GM18505 (cell line): ENCODE data around the gene WDR82.
"Not testable (repeated sequence)": the region's sequence is repeated elsewhere in the genome, so short reads cannot be mapped to it uniquely, and the experiment has no call there.

Experiments
- ATAC-seq: cut with Tn5 transposase; IDR thresholded peaks from one replicate; pipeline ENCODE4 v1.9.1; 2021; ENCODE audit not compliant: unreplicated experiment
- POLR2A ChIP-seq: IDR thresholded peaks from 4 replicates; pipeline ENCODE4 v1.6.1; 2011; ENCODE audit warnings: borderline replicate concordance; ENCODE audit not compliant: insufficient read depth, insufficient read length; ENCODE audit errors: extremely low read depth

Gene WDR82

GRCh38 chr3:52289747-52290595, 11.5 kb upstream of the WDR82 start:
- no peak for TF ChIP-seq POLR2A
- ATAC-seq = no peak

- ATAC-seq = no peak
These were observed 10.9 kb upstream of the WDR82 start for GRCh38 chr3:52289338-52289746.

GRCh38 chr3:52288674-52289073, 10.2 kb upstream of the WDR82 start:
- TF ChIP-seq POLR2A = no peak

More at GRCh38 chr3:52289338-52289746, 10.9 kb upstream of the WDR82 start:
- peak; percentile 8 for TF ChIP-seq POLR2A

GRCh38 chr3:52286777-52287110, 8.3 kb upstream of the WDR82 start:
- ATAC-seq = no peak
- no peak for TF ChIP-seq POLR2A

More at GRCh38 chr3:52288674-52289073, 10.2 kb upstream of the WDR82 start:
- no peak for ATAC-seq

GRCh38 chr3:52284051-52284450, 5.6 kb upstream of the WDR82 start:
- ATAC-seq = not testable (repeated sequence)

GRCh38 chr3:52283306-52283705, 4.9 kb upstream of the WDR82 start:
- TF ChIP-seq POLR2A = no peak
- no peak for ATAC-seq

GRCh38 chr3:52281981-52282801, 3.7 kb upstream of the WDR82 start:
- no peak for TF ChIP-seq POLR2A
- ATAC-seq = no peak

GRCh38 chr3:52280050-52280461, 1.6 kb upstream of the WDR82 start:
- ATAC-seq = no peak
- no peak for TF ChIP-seq POLR2A

GRCh38 chr3:52279596-52279995, 1.1 kb upstream of the WDR82 start:
- no peak for ATAC-seq
- no peak for TF ChIP-seq POLR2A

- peak; percentile 58 for ATAC-seq
These were observed 408 bp downstream of the WDR82 start for GRCh38 chr3:52277972-52278509.

GRCh38 chr3:52277071-52277964, 1.1 kb downstream of the WDR82 start:
- ATAC-seq = no peak
- TF ChIP-seq POLR2A = peak; percentile 80

More at GRCh38 chr3:52277972-52278509, 408 bp downstream of the WDR82 start:
- peak; percentile 77 for TF ChIP-seq POLR2A

- not testable (repeated sequence) for ATAC-seq
These were observed 3.7 kb downstream of the WDR82 start for GRCh38 chr3:52274781-52275180.

- ATAC-seq = no peak
- TF ChIP-seq POLR2A = no peak
These were observed 5.6 kb downstream of the WDR82 start for GRCh38 chr3:52272831-52273230.

- not testable (repeated sequence) for ATAC-seq
These were observed 6.3 kb downstream of the WDR82 start for GRCh38 chr3:52272172-52272571.
